ENCODE data around the gene HES6. TPM values are rescaled to one million over a fixed set of nuclear protein-coding genes. Genes with fewer than 3 reads are reported as not detected.

Gene HES6, protein sequence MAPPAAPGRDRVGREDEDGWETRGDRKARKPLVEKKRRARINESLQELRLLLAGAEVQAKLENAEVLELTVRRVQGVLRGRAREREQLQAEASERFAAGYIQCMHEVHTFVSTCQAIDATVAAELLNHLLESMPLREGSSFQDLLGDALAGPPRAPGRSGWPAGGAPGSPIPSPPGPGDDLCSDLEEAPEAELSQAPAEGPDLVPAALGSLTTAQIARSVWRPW
- total RNA-seq, result 2.3 and 3.1 TPM in 2 replicates

GRCh38 chr2:238239863-238240756, at the start of gene HES6:
Gene HES6, minus strand, starts transcription at chr2:238240038. Its CDS starts 133 bp downstream, at chr2:238239905.

GRCh38 chr2:238287737-238288649, 48.2 kb upstream of the HES6 start, which contains the start of gene PER2:
Gene PER2, minus strand, starts transcription at chr2:238288610. Its CDS starts 10,674 bp downstream, at chr2:238277936.

GRCh38 chr2:238203094-238203972, 36.5 kb downstream of the HES6 start, which contains the start of gene ILKAP:
Gene ILKAP, minus strand, starts transcription at chr2:238203695. Its CDS starts 142 bp downstream, at chr2:238203553.

Other genes with a start within 250 kb of the HES6 start
- 24.6 and 25.0 TPM in 2 replicates for gene SCLY, start 179.0 kb downstream of the HES6 start, total RNA-seq
- gene ESPNL, start 139.7 kb downstream of the HES6 start, total RNA-seq, result 0.09 TPM in 1 of 2 replicates, not detected in the other
- 0.19 TPM in 1 of 2 replicates, not detected in the other for gene KLHL30, start 101.4 kb downstream of the HES6 start, total RNA-seq
- gene ERFE, start 81.1 kb downstream of the HES6 start, total RNA-seq, result 0.09 and 0.66 TPM in 2 replicates
- 20.8 and 26.4 TPM in 2 replicates for gene ILKAP, start 36.3 kb downstream of the HES6 start, total RNA-seq
- gene PER2, start 48.6 kb upstream of the HES6 start, total RNA-seq, result 2.1 and 2.6 TPM in 2 replicates
- 10.7 and 11.3 TPM in 2 replicates for gene TRAF3IP1, start 80.5 kb upstream of the HES6 start, total RNA-seq
- 12.3 and 30.5 TPM in 2 replicates for gene ASB1, start 186.9 kb upstream of the HES6 start, total RNA-seq

Measured in endothelial cell of coronary artery (primary cell).